Prostate gland (tissue), 2 donors: ENCODE measurements around the gene CLN6.

Source experiments
- CTCF ChIP-seq, 4 experiments: fragments of 200-600 bp in 2 of 4; fragments of 450-650 bp in 2 of 4; sonication (generic) in 2 of 4; IDR thresholded peaks; 1 replicate in 3 of 4; 2 replicates in 1 of 4; pipeline ENCODE4 v1.5.1; 2016 to 2019; ENCODE audit warnings: antibody characterized with exemption in 4 of 4, mild to moderate bottlenecking in 2 of 4, moderate library complexity in 2 of 4
- POLR2A ChIP-seq: fragments of 450-650 bp; IDR thresholded peaks from one replicate; pipeline ENCODE4 v1.6.1; 2016; ENCODE audit warnings: antibody characterized with exemption, mild to moderate bottlenecking

DNA sequence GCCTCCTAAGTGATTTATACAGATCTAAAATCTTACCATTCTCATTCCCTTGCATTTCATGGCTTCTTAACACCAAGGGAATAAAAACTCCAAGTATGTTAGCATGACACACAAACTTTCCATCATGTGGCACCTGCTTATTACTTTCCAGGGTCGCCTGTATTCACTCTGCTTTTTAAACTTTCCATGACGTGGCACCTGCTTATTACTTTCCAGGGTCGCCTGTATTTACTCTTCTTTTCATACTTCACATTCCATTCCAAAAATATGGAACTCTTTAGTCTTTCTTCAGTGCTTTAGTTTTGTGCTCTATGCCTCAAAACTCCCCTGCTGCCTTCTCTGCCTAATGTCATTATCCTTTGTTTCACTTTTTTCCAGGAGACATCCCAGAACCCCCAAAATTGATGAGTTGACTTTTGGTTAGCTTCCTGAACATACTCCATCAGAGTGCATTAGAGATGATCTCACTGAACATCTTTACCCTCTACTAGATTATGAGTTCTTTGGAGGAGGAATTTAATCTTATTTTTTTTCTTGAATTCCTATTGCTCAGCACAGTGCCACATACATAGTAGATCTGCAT, 71.4 kb downstream of the CLN6 start:
- TF ChIP-seq CTCF (IDR thresholded peaks at IDR 0.05), result no peak
- no peak for TF ChIP-seq POLR2A
